NCI-H1694 (cell line): Measurements from ENCODE around the gene B3GALT4.
A peak's percentile ranks its signal among the peaks of the same experiment; 100 is the strongest.

Experiments used
- DNase-seq: peaks from one replicate; lab custom pipeline; 2025; lab: John Stamatoyannopoulos, UW

Gene B3GALT4

GRCh38 chr6:33315793-33316602, 39.1 kb downstream of the B3GALT4 start:
- no peak for DNase-seq

GRCh38 chr6:33316603-33317418, 39.9 kb downstream of the B3GALT4 start:
- no peak for DNase-seq

- DNase-seq = no peak
These were observed 40.4 kb downstream of the B3GALT4 start for GRCh38 chr6:33317419-33317668.

GRCh38 chr6:33317669-33318425, 40.9 kb downstream of the B3GALT4 start, which contains the start of gene ZBTB22:
ZBTB22 (minus strand) TSS chr6:33317744; CDS start chr6:33316916, 828 bp downstream.
- peak; percentile 87 for DNase-seq

GRCh38 chr6:33318426-33319073, 41.6 kb downstream of the B3GALT4 start:
- DNase-seq = no peak

- no peak for DNase-seq
These were observed 43.0 kb downstream of the B3GALT4 start for GRCh38 chr6:33319939-33320314.

- no peak for DNase-seq
These were observed 43.6 kb downstream of the B3GALT4 start for GRCh38 chr6:33320315-33321181.

GRCh38 chr6:33321227-33321626, 44.3 kb downstream of the B3GALT4 start:
- DNase-seq = no peak

GRCh38 chr6:33323623-33323948, 46.7 kb downstream of the B3GALT4 start:
- no peak for DNase-seq

- DNase-seq = no peak
These were observed 47.2 kb downstream of the B3GALT4 start for GRCh38 chr6:33324125-33324524.
